OCI-LY1 (cell line): ENCODE measurements around the gene GABRD.

Experiments used
- H2AFZ ChIP-seq: fragments of 200-600 bp; sonication (generic), shearing (Covaris generic); 2 replicates; pipeline ENCODE4 v1.6.0; 2014; ENCODE audit warnings: antibody characterized with exemption, mild to moderate bottlenecking, low read length
- H3F3A ChIP-seq: fragments of 200-600 bp; sonication (generic), shearing (Covaris generic); 2 replicates; pipeline ENCODE4 v1.6.0; 2014; ENCODE audit warnings: mild to moderate bottlenecking, antibody characterized with exemption, low read length, moderate library complexity; ENCODE audit not compliant: insufficient read depth
- H3K27ac ChIP-seq: fragments of 200-600 bp; sonication (generic); 2 replicates; pipeline ENCODE4 v1.5.1; 2014; ENCODE audit warnings: low read length, mixed run types, mild to moderate bottlenecking, low read depth; ENCODE audit not compliant: poor library complexity, severe bottlenecking
- H3K27me3 ChIP-seq: fragments of 200-600 bp; sonication (generic); 2 replicates; pipeline ENCODE4 v1.6.0; 2014; ENCODE audit warnings: antibody characterized with exemption, mild to moderate bottlenecking, low read length, moderate library complexity; ENCODE audit not compliant: insufficient read depth
- H3K36me3 ChIP-seq: fragments of 200-600 bp; sonication (generic); 2 replicates; pipeline ENCODE4 v1.6.1; 2014; ENCODE audit warnings: mild to moderate bottlenecking, antibody characterized with exemption, low read length, moderate library complexity, mixed read lengths; ENCODE audit not compliant: insufficient read depth
- H3K4me1 ChIP-seq: fragments of 200-600 bp; sonication (generic); 2 replicates; pipeline ENCODE4 v1.5.1; 2014; ENCODE audit warnings: mild to moderate bottlenecking, low read length, moderate library complexity; ENCODE audit not compliant: insufficient read depth, severe bottlenecking
- H3K4me2 ChIP-seq: fragments of 200-600 bp; sonication (generic), shearing (Covaris generic); 2 replicates; pipeline ENCODE4 v1.6.1; 2014; ENCODE audit warnings: low read length
- H3K4me3 ChIP-seq: fragments of 200-600 bp; sonication (generic); 2 replicates; pipeline ENCODE4 v1.5.1; 2014; ENCODE audit warnings: low read length, low read depth, mild to moderate bottlenecking, mixed read lengths; ENCODE audit not compliant: poor library complexity, severe bottlenecking
- H3K79me2 ChIP-seq: fragments of 200-600 bp; shearing (Covaris generic); 2 replicates; pipeline ENCODE4 v1.6.1; 2016; ENCODE audit warnings: mixed run types, low read length, mixed read lengths; ENCODE audit not compliant: insufficient read depth
- H3K9ac ChIP-seq: fragments of 200-600 bp; sonication (generic), shearing (Covaris generic); 2 replicates; pipeline ENCODE4 v1.6.1; 2014; ENCODE audit warnings: mild to moderate bottlenecking, low read length, mixed read lengths
- H3K9me2 ChIP-seq: fragments of 200-600 bp; sonication (generic), shearing (Covaris generic); 2 replicates; pipeline ENCODE4 v1.6.1; 2014; ENCODE audit warnings: low read depth, mild to moderate bottlenecking, low read length, mixed read lengths
- H3K9me3 ChIP-seq: fragments of 200-600 bp; shearing (Covaris generic); 2 replicates; pipeline ENCODE4 v1.6.1; 2014; ENCODE audit warnings: low read length, mixed read lengths
- H4K20me1 ChIP-seq: fragments of 200-600 bp; sonication (generic), shearing (Covaris generic); 2 replicates; pipeline ENCODE4 v1.6.0; 2016; ENCODE audit warnings: mild to moderate bottlenecking, low read length; ENCODE audit not compliant: insufficient read depth
- EZH2 ChIP-seq: fragments of 200-600 bp; sonication (generic), shearing (Covaris generic); IDR thresholded peaks from 2 replicates; pipeline ENCODE4 v1.8.0; 2017; ENCODE audit warnings: borderline replicate concordance, mixed run types, mild to moderate bottlenecking, antibody characterized with exemption, low read length, moderate library complexity, mixed read lengths
- TF ChIP-seq, protein P1 (sequence below): fragments of 200-600 bp; sonication (generic), shearing (Covaris generic); IDR thresholded peaks from 2 replicates; pipeline ENCODE4 v1.5.1; 2017; ENCODE audit warnings: mild to moderate bottlenecking, antibody characterized with exemption, low read length, moderate library complexity, mixed read lengths

The GABRD gene

DNA sequence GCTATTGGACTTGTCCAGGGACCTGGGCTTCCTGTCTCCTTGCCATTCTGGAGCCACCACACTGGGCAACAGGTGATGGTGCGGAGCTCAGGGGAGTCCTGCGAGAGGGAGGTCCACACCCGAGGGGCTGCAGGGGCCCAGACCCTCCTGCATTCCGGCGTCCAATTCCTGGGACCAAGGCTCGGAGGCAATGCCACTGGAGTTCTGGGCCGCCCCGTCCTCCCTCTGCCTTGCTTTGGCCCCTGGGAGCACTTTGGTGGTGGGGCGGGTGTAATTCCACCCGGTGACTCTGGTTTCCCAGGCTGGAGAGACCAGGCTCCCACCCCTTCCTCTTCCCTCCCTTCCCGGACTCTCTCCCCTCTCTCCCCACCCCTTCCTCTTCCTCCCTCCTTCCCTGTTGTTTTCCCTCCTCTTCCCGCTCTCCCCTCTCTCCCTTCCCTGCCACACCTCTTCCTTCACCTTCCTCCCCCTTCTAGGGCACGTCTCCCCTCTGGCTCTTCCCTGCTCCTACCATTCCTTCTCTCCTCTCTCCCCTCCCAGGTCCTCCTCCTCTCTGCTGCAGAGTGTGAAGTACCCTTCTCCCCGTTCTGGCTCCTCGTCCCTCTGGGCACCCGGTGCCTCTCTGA lies 33.0 kb downstream of the GABRD start:
- Histone ChIP-seq H3K4me2 (no peak overlapping the region; the same call in 1 of the 2 replicates), H3K27me3 (peaks cover 9% of the 10 kb centered on the region), H3K9me3 (no peaks in the 10 kb centered on the region), H3K4me3 (no peak overlapping the region), H3K4me1 (peaks cover 15% of the 10 kb centered on the region), H3K36me3 (no peaks in the 10 kb centered on the region), H3K9ac (no peak overlapping the region), H3K79me2 (no peaks in the 10 kb centered on the region), H3F3A (no peaks in the 10 kb centered on the region), H4K20me1 (no peaks in the 10 kb centered on the region), H2AFZ (no peak overlapping the region), H3K9me2 (no peaks in the 10 kb centered on the region), H3K27ac (no peak overlapping the region)
- no peak for TF ChIP-seq EZH2
- TF ChIP-seq, protein P1, sequence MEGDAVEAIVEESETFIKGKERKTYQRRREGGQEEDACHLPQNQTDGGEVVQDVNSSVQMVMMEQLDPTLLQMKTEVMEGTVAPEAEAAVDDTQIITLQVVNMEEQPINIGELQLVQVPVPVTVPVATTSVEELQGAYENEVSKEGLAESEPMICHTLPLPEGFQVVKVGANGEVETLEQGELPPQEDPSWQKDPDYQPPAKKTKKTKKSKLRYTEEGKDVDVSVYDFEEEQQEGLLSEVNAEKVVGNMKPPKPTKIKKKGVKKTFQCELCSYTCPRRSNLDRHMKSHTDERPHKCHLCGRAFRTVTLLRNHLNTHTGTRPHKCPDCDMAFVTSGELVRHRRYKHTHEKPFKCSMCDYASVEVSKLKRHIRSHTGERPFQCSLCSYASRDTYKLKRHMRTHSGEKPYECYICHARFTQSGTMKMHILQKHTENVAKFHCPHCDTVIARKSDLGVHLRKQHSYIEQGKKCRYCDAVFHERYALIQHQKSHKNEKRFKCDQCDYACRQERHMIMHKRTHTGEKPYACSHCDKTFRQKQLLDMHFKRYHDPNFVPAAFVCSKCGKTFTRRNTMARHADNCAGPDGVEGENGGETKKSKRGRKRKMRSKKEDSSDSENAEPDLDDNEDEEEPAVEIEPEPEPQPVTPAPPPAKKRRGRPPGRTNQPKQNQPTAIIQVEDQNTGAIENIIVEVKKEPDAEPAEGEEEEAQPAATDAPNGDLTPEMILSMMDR, result no peak

DNA sequence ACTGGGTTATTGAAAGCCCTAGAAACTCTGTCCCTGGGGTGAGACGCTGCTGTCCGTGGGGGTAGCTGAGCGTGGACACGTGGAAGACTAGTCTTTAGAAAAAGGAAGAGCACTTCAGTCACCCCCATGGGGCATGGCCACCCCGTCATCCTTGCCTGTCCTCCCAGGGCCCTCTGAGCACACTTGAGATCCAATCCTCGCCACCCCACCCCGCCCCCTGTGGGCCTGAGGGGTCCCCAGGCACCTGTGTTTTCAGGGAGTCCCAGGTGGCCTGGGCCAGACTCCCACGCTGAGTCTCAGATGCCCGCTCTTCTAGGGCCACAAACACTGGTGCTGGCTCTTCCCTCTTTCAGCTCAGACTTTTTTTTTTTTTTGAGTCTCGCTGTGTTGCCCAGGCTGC lies 33.6 kb downstream of the GABRD start:
- H3K36me3 ChIP-seq, result no peaks in the 10 kb centered on the region
- H3K9me2 ChIP-seq, result no peaks in the 10 kb centered on the region
- no peak overlapping the region for H3K27ac ChIP-seq
- H3K9ac ChIP-seq, result no peak overlapping the region
- peaks cover 9% of the 10 kb centered on the region for H3K27me3 ChIP-seq
- no peaks in the 10 kb centered on the region for H4K20me1 ChIP-seq
- no peak for TF ChIP-seq EZH2
- TF ChIP-seq, protein P1, result no peak
- no peak overlapping the region for H3K4me2 ChIP-seq
- peaks cover 15% of the 10 kb centered on the region for H3K4me1 ChIP-seq
- H3K4me3 ChIP-seq, result no peak overlapping the region
- no peaks in the 10 kb centered on the region for H3K79me2 ChIP-seq
- no peaks in the 10 kb centered on the region for H3K9me3 ChIP-seq
- no peak overlapping the region for H2AFZ ChIP-seq
- H3F3A ChIP-seq, result no peaks in the 10 kb centered on the region

DNA sequence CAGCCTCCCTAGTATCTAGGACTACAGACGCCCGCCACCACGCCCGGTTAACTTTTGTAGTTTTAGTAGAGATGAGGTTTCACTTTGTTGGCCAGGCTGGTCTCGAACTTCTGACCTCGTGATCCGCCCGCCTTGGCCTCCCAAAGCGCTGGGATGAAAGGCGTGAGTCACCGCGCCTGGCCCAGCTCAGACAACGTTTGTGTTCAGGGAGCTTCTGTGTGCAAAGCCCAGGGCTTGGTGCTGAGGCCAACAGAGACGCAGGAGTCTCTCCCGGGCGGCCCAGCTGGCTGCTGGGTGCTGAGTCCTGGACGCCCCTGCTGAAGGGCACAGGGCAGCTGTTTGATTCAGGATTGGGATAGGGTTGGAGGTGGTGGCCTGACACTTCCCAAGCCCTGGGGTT lies 34.1 kb downstream of the GABRD start:
- peaks cover 9% of the 10 kb centered on the region for H3K27me3 ChIP-seq
- no peak overlapping the region for H2AFZ ChIP-seq
- peaks cover 15% of the 10 kb centered on the region for H3K4me1 ChIP-seq
- no peaks in the 10 kb centered on the region for H3K79me2 ChIP-seq
- H3K4me3 ChIP-seq, result no peak overlapping the region
- no peaks in the 10 kb centered on the region for H4K20me1 ChIP-seq
- no peaks in the 10 kb centered on the region for H3K9me3 ChIP-seq
- no peaks in the 10 kb centered on the region for H3F3A ChIP-seq
- TF ChIP-seq EZH2, result no peak
- no peak overlapping the region for H3K4me2 ChIP-seq
- no peak overlapping the region for H3K9ac ChIP-seq
- H3K27ac ChIP-seq, result no peak overlapping the region
- no peaks in the 10 kb centered on the region for H3K36me3 ChIP-seq
- no peaks in the 10 kb centered on the region for H3K9me2 ChIP-seq

DNA sequence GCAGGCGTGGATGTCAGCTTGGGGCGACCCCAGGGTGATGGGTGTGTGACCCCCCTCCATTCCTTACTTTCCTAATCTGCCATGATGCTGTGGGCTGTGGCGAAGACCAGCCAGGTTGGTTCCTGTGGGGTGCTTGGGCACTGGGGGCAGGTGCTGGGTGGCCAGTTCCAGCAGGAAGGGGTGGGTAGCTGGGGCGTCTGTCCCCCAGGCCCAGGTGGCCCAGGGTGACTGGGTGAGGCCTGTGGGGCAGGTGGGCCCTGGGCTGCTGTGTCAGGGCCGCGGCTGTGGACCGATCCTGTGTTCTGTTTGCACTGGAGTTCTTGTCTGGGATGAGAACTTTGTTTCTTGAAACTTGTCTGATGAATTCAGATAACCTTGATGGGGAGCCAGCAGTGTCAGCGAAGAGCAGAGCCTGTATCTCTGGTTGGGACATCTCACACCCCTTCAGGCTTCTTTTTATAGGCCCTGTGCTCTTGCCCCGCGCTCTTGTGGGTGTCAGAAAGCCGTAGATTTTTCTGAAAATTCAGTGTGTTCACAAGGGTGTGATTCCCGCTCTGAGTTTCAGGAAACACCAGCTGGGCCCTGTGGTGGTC lies 34.7 kb downstream of the GABRD start:
- Histone ChIP-seq H3K4me3 (no peak overlapping the region), H2AFZ (no peak overlapping the region), H3K4me1 (peaks cover 15% of the 10 kb centered on the region), H3K4me2 (no peak overlapping the region), H3F3A (no peaks in the 10 kb centered on the region), H3K27ac (no peak overlapping the region), H3K9me2 (no peaks in the 10 kb centered on the region), H3K9me3 (no peaks in the 10 kb centered on the region), H3K79me2 (no peaks in the 10 kb centered on the region), H4K20me1 (no peaks in the 10 kb centered on the region), H3K36me3 (no peaks in the 10 kb centered on the region), H3K9ac (no peak overlapping the region), H3K27me3 (peaks cover 9% of the 10 kb centered on the region)
- TF ChIP-seq, protein P1, result no peak
- no peak for TF ChIP-seq EZH2
